ENCODE measurements around the gene RAB11FIP3. TPM values are rescaled to one million over a fixed set of nuclear protein-coding genes. Genes with fewer than 3 reads are reported as not detected.

The RAB11FIP3 gene
- total and polyA plus RNA-seq, 9 of the 15 experiments (the other 6 are each of a cell fraction or from before 2014, with no cell fraction given): 0.46 to 13.1 (median 4.3) TPM

GRCh38 chr16:527015-527903, 101.8 kb downstream of the RAB11FIP3 start, which contains the start of gene CAPN15 (continued):
- TF ChIP-seq TFAP4 (CRISPR knock-in tag; IDR thresholded peaks at IDR 0.05; ENCODE audit: borderline replicate concordance) (peak; percentile 68), GABPB1 (CRISPR knock-in tag; IDR thresholded peaks at IDR 0.05) (peak; percentile 92), CBX5 (IDR thresholded peaks at IDR 0.05; ENCODE audit: borderline replicate concordance, low read depth) (no peak), RBFOX2 (IDR thresholded peaks at IDR 0.05; ENCODE audit: low read depth, low read length) (peak; percentile 88), CEBPG (CRISPR knock-in tag; IDR thresholded peaks at IDR 0.05) (no peak; the same call in 1 of the 2 replicates), CEBPG (tag; conservative IDR thresholded peaks at IDR 0.05 in 1 of 2, IDR thresholded peaks at IDR 0.05 in 1 of 2) (no peak), CBX1 (IDR thresholded peaks at IDR 0.05; ENCODE audit: low read depth) (no peak; the same call in 1 of the 2 replicates), ARID2 (IDR thresholded peaks at IDR 0.05) (no peak), TCF7L2 (IDR thresholded peaks at IDR 0.05; ENCODE audit: low read depth, low read length) (no peak), MYNN (IDR thresholded peaks at IDR 0.05) (no peak), MYNN (CRISPR knock-in tag; IDR thresholded peaks at IDR 0.05) (no peak), HOMEZ (CRISPR knock-in tag; IDR thresholded peaks at IDR 0.05) (no peak), DPF2 (IDR thresholded peaks at IDR 0.05) (no peak), GABPA (tag; conservative IDR thresholded peaks at IDR 0.05; ENCODE audit: low read depth) (peak; percentile 95), ZBTB7A (IDR thresholded peaks at IDR 0.05; ENCODE audit: borderline replicate concordance, control insufficient read depth, low read depth, low read length) (peak; percentile 53; the same call in 1 of the 2 replicates), MECOM (CRISPR knock-in tag; IDR thresholded peaks at IDR 0.05) (no peak), ZNF395 (CRISPR knock-in tag; IDR thresholded peaks at IDR 0.05) (peak; percentile 82), LCOR (CRISPR knock-in tag; IDR thresholded peaks at IDR 0.05) (no peak), TEAD1 (CRISPR knock-in tag; IDR thresholded peaks at IDR 0.05) (peak in 1 of 2 experiments; percentile 46; a peak in 2 of 4 replicates), CTBP1 (IDR thresholded peaks at IDR 0.05; ENCODE audit: borderline replicate concordance) (peak; percentile 67), ZFP30 (CRISPR knock-in tag; IDR thresholded peaks at IDR 0.05; ENCODE audit: borderline replicate concordance) (no peak), KLF13 (tag; IDR thresholded peaks at IDR 0.05; ENCODE audit: borderline replicate concordance, low read depth) (peak; percentile 70; the same call in 1 of the 2 replicates), NFE2L1 (tag; IDR thresholded peaks at IDR 0.05; ENCODE audit: borderline replicate concordance, low read depth) (no peak), ZNF212 (CRISPR knock-in tag; IDR thresholded peaks at IDR 0.05) (no peak), NR2C2 (CRISPR knock-in tag; IDR thresholded peaks at IDR 0.05) (no peak), NR2C2 (tag; IDR thresholded peaks at IDR 0.05) (peak; percentile 93)

Measured in K562 (cell line).